CD14-positive monocyte (primary cell): Measurements from ENCODE around the gene GMPPA. TPM values are rescaled to one million over a fixed set of nuclear protein-coding genes. Genes with fewer than 3 reads are reported as not detected.

Experiments
- DNase-seq, 3 donors: peaks; one replicate each; pipeline ENCODE4 v3.0.0-alpha.2; 2011 to 2022
- H2AFZ ChIP-seq: 2 replicates; pipeline ENCODE4 v1.6.0; 2012; ENCODE audit warnings: mild to moderate bottlenecking, low read depth, low read length, inconsistent platforms; ENCODE audit not compliant: insufficient read depth, poor library complexity, severe bottlenecking
- H3K27ac ChIP-seq, 2 donors: 1 replicate in 1 of 2; 2 replicates in 1 of 2; pipeline ENCODE4 v1.5.1; 2012 to 2013; ENCODE audit warnings: low read length in 2 of 2, control low read depth in 1 of 2, inconsistent platforms in 1 of 2, low read depth in 1 of 2, mild to moderate bottlenecking in 1 of 2
- H3K27me3 ChIP-seq, 2 donors: one replicate each; pipeline versions ENCODE4 v1.6.0 to v1.6.1; 2011 to 2013; ENCODE audit warnings: low read length in 2 of 2; ENCODE audit not compliant: control insufficient read depth in 2 of 2, insufficient read depth in 2 of 2
- H3K36me3 ChIP-seq, 2 donors: replicated peaks in 1 of 2; 1 replicate in 1 of 2; 2 replicates in 1 of 2; pipeline versions ENCODE4 v1.5.1 to v1.6.1; 2012 to 2013; ENCODE audit warnings: low read length in 2 of 2, control low read depth in 1 of 2, inconsistent platforms in 1 of 2, mild to moderate bottlenecking in 1 of 2; ENCODE audit not compliant: insufficient read depth in 2 of 2, control insufficient read depth in 1 of 2
- H3K4me1 ChIP-seq, 2 donors: 1 replicate in 1 of 2; 2 replicates in 1 of 2; pipeline versions ENCODE4 v1.5.1 to v1.6.1; 2012 to 2013; ENCODE audit warnings: low read length in 2 of 2, control low read depth in 1 of 2, inconsistent platforms in 1 of 2, mild to moderate bottlenecking in 1 of 2, moderate library complexity in 1 of 2; ENCODE audit not compliant: insufficient read depth in 2 of 2, control insufficient read depth in 1 of 2
- H3K4me2 ChIP-seq: replicated peaks from 2 replicates; pipeline ENCODE3; 2012; ENCODE audit warnings: low read length, moderate library complexity, mild to moderate bottlenecking; ENCODE audit not compliant: poor library complexity, severe bottlenecking; ENCODE audit errors: extremely low read depth
- H3K4me3 ChIP-seq, 3 experiments: fragments of 200-600 bp in 1 of 3; sonication (generic) in 1 of 3; replicated peaks in 1 of 3; 1 replicate in 2 of 3; 2 replicates in 1 of 3; pipeline ENCODE4 v1.5.1; 2011 to 2013; ENCODE audit warnings: low read length in 3 of 3, mild to moderate bottlenecking in 3 of 3, control low read depth in 2 of 3, low read depth in 2 of 3, inconsistent platforms in 1 of 3, moderate library complexity in 1 of 3
- H3K79me2 ChIP-seq: 2 replicates; pipeline ENCODE4 v1.6.0; 2012; ENCODE audit warnings: mild to moderate bottlenecking, control low read depth, inconsistent platforms, low read length, moderate library complexity; ENCODE audit not compliant: insufficient read depth
- H3K9ac ChIP-seq: 2 replicates; pipeline ENCODE4 v1.6.0; 2017; ENCODE audit warnings: low read length, mild to moderate bottlenecking; ENCODE audit not compliant: insufficient read depth, poor library complexity, severe bottlenecking
- H3K9me3 ChIP-seq, 2 donors: replicated peaks in 1 of 2; 1 replicate in 1 of 2; 2 replicates in 1 of 2; pipeline versions ENCODE4 v1.5.1 to v1.6.1; 2012 to 2013; ENCODE audit warnings: low read length in 2 of 2, control low read depth in 1 of 2; ENCODE audit not compliant: control insufficient read depth in 1 of 2, insufficient read depth in 1 of 2
- H4K20me1 ChIP-seq: 2 replicates; pipeline ENCODE4 v1.6.0; 2012; ENCODE audit warnings: mild to moderate bottlenecking, low read length, control low read depth, moderate library complexity; ENCODE audit not compliant: insufficient read depth
- H3K27ac Mint-ChIP-seq, 7 donors: one replicate each; pipeline ENCODE4 v1.8.0; 2020; ENCODE audit warnings: mild to moderate bottlenecking in 7 of 7, mixed read lengths in 7 of 7, moderate library complexity in 6 of 7, inconsistent platforms in 2 of 7
- H3K27me3 Mint-ChIP-seq, 3 donors: one replicate each; pipeline ENCODE4 v1.8.0; 2021 to 2022; ENCODE audit warnings: low read depth in 3 of 3, mild to moderate bottlenecking in 3 of 3, mixed read lengths in 3 of 3, moderate library complexity in 3 of 3, inconsistent platforms in 1 of 3
- H3K36me3 Mint-ChIP-seq, 2 donors: one replicate each; pipeline ENCODE4 v1.8.0; 2020; ENCODE audit warnings: mixed read lengths in 2 of 2, inconsistent platforms in 1 of 2, mild to moderate bottlenecking in 1 of 2
- H3K4me1 Mint-ChIP-seq: one replicate; pipeline ENCODE4 v1.8.0; 2020; ENCODE audit warnings: mild to moderate bottlenecking, mixed read lengths
- H3K4me3 Mint-ChIP-seq, 2 donors: one replicate each; pipeline ENCODE4 v1.8.0; 2020; ENCODE audit warnings: mild to moderate bottlenecking in 2 of 2, mixed read lengths in 2 of 2, moderate library complexity in 1 of 2
- H3K9me3 Mint-ChIP-seq, 7 donors: one replicate each; pipeline ENCODE4 v1.8.0; 2020 to 2022; ENCODE audit warnings: mixed read lengths in 7 of 7, mild to moderate bottlenecking in 6 of 7, moderate library complexity in 6 of 7, inconsistent platforms in 2 of 7
- CTCF ChIP-seq: fragments of 200-600 bp; IDR thresholded peaks from one replicate; pipeline ENCODE4 v1.8.0; 2022; ENCODE audit warnings: antibody characterized with exemption, mild to moderate bottlenecking
- WGBS: methylation state at CpG from one replicate; pipeline ENCODE4 v1.1.5; 2013; ENCODE audit warnings: missing lambda C conversion rate; ENCODE audit not compliant: insufficient coverage; 5-methylcytosine and 5-hydroxymethylcytosine counted together
- intact Hi-C, 2 donors: fragments of 100-400 bp; cut with micrococcal nuclease; formaldehyde crosslinking; loops; one replicate each; pipeline versions ENCODE4 v1.15.0 to v1.15.1; 2023
- polyA plus RNA-seq, 3 donors: library from polyadenylated mRNA; depleted of rRNA in 1 of 3; unstranded in 2 of 3; stranded (reverse) in 1 of 3; fragments of 300-500 nt in 2 of 3; fragments of >200 nt in 1 of 3; fragmentation: Illumina TruSeq in 2 of 3; gene quantifications; 1 replicate in 2 of 3; 2 replicates in 1 of 3; pipeline ENCODE4 v1.2.3, GENCODE V29; 2012 to 2021

GMPPA gene
- polyA plus RNA-seq, 3 donors, result 35.5 to 71.2 (median 35.9) TPM

GRCh38 chr2:219536967-219537366 is 38.3 kb downstream of the GMPPA start:
- intact Hi-C loops, result no loop called here
- H3K36me3 ChIP-seq, result no peaks in the 10 kb centered on the region
- H2AFZ ChIP-seq, result no peak overlapping the region
- Mint-ChIP-seq H3K9me3 (peaks cover 0 to 2% (median 0%) of the 10 kb centered on the region in 7 donors), H3K36me3 (no peaks in the 10 kb centered on the region), H3K27me3 (peaks cover 13 to 21% (median 15%) of the 10 kb centered on the region in 3 donors), H3K4me3 (no peak overlapping the region), H3K4me1 (no peaks in the 10 kb centered on the region), H3K27ac (no peak overlapping the region)
- no peak for TF ChIP-seq CTCF
- H3K27me3 ChIP-seq, result peaks cover 1 to 13% of the 10 kb centered on the region in 2 donors
- H3K9ac ChIP-seq, result no peak overlapping the region
- no peaks in the 10 kb centered on the region for H4K20me1 ChIP-seq
- H3K79me2 ChIP-seq, result no peaks in the 10 kb centered on the region
- WGBS, result 90% methylated on average over 8 of the region's 9 CpGs
- no peak for DNase-seq
- peaks cover 6% of the 10 kb centered on the region in 2 donors for H3K4me1 ChIP-seq
- no peak overlapping the region for H3K4me2 ChIP-seq
- H3K4me3 ChIP-seq, result no peak overlapping the region
- H3K27ac ChIP-seq, result no peak overlapping the region
- H3K9me3 ChIP-seq, result no peaks in the 10 kb centered on the region

DNA sequence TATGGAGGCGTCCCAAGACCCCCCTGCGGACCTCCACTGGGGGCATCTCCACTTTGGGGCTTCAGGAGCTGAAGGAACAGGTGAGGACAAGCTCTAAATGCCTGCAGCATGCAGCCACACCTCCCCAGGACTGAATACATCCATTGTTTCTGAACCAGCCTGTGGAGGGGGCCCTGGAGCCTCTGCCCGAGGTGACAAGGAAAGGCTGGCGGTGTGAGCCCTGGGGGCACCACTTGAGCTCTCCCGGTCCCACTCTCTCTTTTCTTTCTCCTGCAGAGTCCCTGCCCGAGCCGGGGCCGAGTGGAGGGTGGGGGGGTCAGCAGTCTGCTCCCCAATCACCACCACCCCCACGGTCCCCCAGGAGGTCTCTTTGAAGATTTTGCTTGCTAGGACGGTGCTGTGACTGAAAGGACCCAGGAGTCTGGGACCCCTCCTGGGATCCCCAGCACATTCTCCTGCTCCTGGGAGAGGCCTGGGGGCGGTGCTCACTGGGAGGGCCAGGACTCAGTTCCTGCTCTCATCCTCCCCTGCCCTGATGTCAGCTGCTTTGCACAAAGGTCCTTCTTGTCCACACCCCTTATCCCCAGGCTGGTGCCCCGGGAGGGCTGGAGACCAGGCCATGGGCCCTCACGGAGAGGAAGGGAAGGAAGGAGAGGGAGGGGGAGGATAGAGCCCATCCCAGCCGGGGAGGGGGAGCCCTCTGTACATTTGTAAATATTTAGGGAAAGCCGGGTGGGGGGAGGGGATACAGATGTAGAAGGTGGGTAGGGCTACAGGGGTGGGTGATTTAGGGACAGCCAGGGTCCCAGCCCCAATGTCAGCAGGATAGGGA is 39.2 kb downstream of the GMPPA start:
- intact Hi-C loops, result no loop called here
- peaks cover 10 to 22% of the 10 kb centered on the region in 2 donors for H3K27me3 ChIP-seq
- H3K9ac ChIP-seq, result no peak overlapping the region

More for the DNA sequence above, 39.2 kb downstream of the GMPPA start:
- Histone ChIP-seq H3K27ac (no peak overlapping the region), H3K4me1 (peaks cover 11% of the 10 kb centered on the region in 2 donors), H3K9me3 (no peaks in the 10 kb centered on the region), H4K20me1 (no peaks in the 10 kb centered on the region), H3K4me2 (no peak overlapping the region), H2AFZ (no peak overlapping the region), H3K79me2 (no peaks in the 10 kb centered on the region), H3K4me3 (no peak overlapping the region), H3K36me3 (no peaks in the 10 kb centered on the region)
- WGBS, result 82% methylated on average over 8 of the region's 15 CpGs
- H3K27me3 Mint-ChIP-seq, result peaks cover 20 to 30% (median 22%) of the 10 kb centered on the region in 3 donors
- no peaks in the 10 kb centered on the region for H3K36me3 Mint-ChIP-seq
- H3K4me3 Mint-ChIP-seq, result no peak overlapping the region
- peaks cover 0 to 9% (median 2%) of the 10 kb centered on the region in 7 donors for H3K9me3 Mint-ChIP-seq
- H3K27ac Mint-ChIP-seq, result no peak overlapping the region
- no peak for DNase-seq
- H3K4me1 Mint-ChIP-seq, result peaks cover 4% of the 10 kb centered on the region
- no peak for TF ChIP-seq CTCF
